Bone marrow (tissue), 2 donors: ENCODE results near the gene LAIR2.
"Not testable (repeated sequence)": the region's sequence is repeated elsewhere in the genome, so short reads cannot be mapped to it uniquely, and the experiment has no call there.

Source experiments
- DNase-seq, 2 donors: peaks; one replicate each; lab custom pipeline; 2025; lab: John Stamatoyannopoulos, UW

The LAIR2 gene

DNA sequence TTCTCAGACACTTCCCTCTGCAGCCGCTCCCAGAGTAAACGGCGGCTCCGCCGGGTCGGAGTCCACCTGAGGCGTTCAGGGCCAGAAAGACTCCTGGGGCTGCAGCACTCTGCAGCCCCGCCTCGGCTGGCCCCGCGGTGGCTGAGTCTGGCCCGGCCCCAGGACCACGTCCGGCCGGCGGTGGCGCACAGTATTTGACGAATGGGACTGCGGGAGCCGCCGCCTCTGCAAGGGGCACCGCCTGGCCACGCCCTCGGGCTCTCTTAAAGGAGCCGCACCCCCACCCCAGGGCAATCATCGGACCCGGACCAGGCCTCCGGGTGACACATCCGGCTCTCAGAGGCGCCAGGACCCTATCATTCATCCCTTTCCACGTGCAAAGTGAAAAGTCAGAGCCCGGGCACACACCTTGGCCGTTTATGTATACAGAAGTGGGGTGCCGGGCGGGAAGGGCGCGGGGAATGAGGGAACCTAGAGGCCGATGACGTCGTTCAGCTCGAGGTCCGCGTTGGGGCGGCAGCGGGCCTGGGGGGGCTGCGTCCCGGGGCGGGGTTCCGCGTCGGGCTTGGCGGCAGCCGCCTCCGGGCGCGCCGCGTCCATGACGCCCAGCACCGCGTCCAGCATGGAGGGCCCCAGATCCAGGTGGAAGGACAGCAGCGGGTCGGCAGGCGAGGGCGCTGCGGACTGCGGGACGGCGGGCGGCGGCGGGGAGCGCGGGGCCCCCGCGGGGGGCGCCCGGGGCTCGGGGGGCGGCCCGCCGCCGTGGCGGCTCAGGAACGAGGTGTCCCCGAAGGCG lies 37.8 kb upstream of the LAIR2 start:
- DNase-seq = peak in 1 of 2 donors; percentile 49

DNA sequence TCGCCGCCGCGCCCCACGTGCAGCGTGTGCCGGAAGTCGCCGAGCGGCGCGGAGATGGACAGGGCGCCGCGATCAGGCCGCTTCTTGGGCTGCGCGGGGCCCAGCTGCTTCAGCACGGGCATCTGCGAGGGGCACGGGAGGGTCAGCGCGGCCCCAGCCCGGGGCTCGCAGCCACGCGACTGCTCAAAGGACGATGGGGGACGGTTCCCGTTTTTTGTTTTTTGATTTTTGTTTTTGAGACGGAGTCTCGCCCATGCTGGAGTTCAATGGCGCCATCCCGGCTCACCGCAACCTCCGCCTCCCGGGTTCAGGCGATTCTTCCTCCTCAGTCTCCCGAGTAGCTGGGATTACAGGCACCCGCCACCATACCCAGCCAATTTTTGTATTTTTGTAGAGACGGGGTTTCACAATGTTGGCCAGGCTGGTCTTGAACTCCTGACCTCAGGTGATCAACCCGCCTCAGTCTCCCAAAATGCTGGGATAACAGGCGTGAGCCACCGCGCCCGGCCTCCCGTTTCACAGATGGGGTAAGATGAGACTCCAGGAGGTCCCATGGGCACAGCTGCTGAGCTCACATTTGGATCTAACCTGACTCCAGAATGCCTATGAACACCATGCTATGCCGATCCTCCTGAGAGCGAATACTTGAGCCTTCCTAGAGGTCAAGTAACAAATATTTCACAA lies 37.1 kb upstream of the LAIR2 start:
- no peak for DNase-seq

DNA sequence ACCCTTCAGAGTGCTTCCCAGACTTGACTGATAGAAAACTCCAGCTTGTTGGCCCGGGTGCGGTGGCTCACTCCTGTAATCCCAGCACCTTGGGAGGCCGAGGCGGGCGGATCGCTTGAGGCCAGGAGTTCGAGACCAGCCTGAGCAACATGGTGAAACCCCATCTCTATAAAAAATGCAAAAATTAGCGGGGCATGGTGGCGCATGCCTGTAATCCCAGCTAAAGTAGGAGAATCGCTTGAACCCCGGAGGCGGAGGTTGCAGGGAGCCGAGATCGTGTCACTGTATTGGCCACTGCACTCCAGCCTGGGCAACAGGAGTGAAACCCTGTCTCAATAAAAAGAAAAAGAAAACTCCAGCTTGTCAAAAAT lies 36.5 kb upstream of the LAIR2 start:
- not testable (repeated sequence) for DNase-seq

GRCh38 chr19:54469496-54469934 lies 33.1 kb upstream of the LAIR2 start:
- no peak for DNase-seq

DNA sequence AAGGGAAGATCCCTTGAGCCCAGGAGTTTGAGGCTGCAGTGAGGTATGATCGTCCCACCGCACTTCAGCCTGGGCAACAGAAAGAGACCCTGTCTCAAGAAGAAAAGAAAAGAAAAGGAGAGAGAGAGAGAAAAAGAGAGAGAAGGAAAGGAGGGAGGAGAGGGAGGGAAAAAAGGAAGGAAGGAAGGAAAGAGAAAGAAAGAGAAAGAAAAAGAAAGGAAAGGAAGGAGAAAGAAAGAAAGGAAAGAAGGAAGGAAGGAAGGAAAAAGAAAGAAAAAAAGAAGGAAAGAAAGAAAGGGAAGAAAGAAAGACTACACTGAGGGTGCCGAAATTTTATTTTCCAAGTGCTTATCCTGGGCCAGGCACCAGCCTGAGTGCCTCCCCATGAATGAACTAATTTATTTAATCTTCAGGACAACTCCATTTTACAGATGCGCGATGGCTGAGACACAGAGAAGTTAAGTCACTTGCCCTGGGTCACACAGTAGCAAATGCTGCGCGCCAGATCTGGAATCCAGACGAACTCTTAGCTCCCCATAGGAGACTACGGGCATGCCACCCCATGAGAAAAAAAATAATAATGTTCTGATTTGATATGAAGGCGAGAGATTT lies 32.2 kb upstream of the LAIR2 start:
- DNase-seq = no peak

- DNase-seq = no peak
These were observed 31.4 kb upstream of the LAIR2 start for GRCh38 chr19:54470991-54471782.

GRCh38 chr19:54473071-54473891 lies 29.4 kb upstream of the LAIR2 start, which contains the start of gene CDC42EP5:
CDC42EP5 (minus strand) TSS chr19:54473296; CDS start chr19:54465547, 7,749 bp downstream.
- peak; percentile 15 to 29 for DNase-seq

DNA sequence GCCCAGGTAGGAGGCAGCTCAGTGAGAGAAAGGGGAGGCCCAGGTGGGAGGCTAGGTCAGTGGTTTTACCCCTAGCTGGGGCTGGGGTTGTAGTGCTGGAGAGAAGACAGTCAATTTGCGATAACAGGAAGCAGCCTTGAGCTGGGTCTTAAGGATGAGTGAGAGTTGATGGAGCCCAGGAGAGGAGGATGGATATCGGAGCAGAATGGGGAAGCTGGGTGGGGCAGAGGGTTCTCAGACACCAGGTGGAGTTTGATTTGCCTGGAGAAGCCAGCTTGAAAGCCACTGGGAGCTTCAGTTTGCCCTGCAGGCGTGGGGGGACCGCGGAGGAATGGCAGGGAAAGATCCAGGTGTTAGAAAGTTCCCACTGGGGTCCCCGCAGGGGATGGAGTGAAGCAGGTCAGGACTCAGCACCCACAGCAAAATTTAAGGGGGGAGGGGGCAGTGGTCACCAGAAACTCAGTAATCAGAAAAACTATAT lies 28.7 kb upstream of the LAIR2 start:
- DNase-seq = no peak

DNA sequence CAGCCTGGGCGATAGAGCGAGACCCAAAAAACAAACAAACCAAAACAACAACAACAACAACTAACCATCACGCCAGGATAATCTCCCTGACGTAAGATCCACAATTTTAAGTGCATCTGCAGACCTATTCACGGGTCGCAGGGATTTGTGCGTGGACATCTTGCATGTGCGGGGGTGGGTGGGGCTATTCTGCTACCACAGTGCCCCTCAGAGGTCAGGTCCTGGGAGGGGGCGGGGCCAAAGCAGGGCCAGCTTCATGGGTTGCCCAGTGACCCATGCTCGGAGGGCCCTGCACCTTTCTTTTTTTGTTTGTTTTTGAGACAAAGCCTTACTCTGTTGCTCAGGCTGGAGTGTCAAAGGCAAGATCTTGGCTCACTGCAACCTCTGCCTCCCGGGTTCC lies 26.9 kb upstream of the LAIR2 start:
- DNase-seq = no peak

DNA sequence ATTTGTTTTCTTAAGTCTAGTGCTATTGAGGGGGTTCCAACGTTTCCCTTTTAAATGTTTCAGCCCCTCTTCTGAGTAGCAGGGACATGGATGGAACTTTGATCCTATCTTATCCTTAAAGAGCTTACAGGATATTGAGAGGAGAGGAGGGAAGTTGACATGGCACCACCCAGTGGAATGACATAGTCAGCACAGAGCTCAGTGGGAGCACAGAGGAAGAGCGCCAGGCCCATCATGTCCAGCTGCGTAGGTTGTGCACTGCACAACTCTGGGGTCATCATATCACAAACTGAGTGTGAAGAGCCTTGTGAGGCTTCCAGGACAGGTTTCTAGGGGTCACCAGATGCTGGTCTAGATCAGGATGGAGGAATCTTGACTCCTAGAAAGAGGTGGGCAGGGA lies 25.0 kb upstream of the LAIR2 start:
- DNase-seq = no peak

DNA sequence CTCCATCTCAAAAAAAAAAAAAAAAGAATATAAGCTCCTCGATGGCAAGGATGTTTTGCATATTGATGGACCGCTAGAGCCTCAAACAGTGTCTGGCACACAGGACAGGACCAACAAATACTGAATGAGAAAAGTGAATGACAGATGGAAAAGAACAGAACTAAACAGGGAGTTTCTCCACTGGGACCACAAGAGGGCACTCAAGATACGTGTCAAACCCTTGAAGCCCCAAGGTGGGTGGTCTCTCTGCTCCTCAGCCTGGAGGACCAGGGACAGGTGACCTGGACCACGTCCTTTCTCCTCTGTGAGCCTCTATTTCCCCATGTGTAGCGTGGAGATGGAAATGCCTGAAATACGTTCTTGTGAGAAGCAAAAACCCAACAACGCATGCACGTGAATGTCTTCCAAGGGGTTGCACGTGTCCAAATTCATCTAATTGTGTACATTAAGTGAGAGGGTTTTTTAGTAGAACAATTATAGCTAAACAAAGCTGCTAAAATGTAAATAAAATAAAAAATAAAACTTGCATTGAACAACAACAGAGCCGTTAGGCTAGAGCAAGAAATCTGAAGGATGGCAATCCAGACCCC lies 23.9 kb upstream of the LAIR2 start:
- DNase-seq = peak; percentile 22 to 27

DNA sequence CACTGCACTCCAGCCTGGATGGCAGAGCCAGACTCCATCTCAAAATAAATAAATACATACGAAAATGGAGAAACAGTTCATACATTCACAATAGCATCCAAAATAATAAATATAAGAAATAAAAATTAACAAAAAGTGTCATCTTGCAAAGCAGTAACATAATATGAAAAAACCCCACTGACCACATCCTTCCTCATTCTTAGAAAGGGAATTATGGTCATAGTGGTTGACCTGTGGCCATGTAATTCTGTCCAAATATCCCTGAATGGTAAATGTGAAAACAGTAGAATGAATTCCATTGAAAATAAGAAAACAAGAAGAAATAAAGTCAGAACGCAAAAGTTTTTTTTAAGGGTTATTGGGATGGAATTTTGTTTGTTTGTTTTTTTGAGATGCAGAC lies 22.6 kb upstream of the LAIR2 start:
- DNase-seq = no peak

- peak; percentile 26 to 31 for DNase-seq
These were observed 21.2 kb upstream of the LAIR2 start for GRCh38 chr19:54481326-54481930.

DNA sequence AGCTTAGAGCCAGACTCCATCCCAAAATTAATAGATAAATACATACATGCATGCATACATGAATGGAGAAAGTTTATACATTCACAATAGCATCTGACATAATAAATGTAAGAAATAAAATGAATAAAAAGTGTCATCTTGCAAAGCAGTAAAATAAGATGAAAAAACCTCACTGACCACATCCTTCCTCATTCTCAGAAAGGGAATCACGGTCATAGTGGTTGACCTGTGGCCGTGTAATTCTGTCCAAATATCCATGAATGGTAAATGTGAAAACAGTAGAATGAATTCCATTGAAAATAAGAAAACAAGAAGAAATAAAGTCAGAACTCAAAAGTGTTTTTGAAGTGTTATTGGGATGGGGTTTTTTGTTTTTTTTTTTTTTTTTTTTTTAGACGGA lies 19.7 kb upstream of the LAIR2 start:
- no peak for DNase-seq

DNA sequence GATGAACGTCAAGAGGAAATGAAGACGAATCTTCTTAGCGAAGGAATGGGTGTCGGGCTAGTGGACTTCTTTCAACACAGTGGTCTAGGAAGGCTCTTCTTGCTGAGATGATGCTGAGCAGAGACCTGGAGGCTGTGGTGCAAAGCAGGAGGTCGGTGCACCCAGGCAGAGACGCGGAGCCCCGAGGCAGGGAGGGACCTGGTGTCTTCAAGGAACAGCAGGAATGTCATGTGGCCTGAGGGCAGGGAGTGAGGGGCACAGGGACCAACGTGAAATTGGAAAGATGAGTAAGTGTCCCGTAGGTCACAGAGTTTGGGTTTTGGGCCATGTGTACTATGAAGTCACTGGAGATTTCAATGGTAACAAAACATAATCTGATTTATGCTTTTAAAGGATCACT lies 18.2 kb upstream of the LAIR2 start:
- no peak for DNase-seq

DNA sequence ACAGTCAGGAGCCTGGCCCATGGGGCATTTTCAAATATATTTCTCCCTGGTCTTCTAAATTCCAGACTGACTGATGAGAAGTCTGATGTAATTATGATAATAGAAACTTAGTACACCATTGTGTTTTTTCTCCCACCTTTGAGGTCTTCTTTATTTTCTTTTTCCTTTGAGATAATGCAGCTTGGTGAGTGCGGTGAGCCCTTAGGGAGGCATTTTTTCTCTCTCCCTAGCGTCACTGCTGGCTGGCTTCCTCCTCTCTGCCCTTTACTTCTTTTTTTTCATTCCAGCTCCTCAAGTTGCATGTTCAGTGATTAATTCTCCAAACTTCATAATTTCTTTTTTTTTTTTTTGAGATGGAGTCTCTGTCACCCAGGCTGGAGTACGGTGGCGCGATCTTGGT lies 16.8 kb upstream of the LAIR2 start:
- DNase-seq = no peak

GRCh38 chr19:54489341-54489740 lies 13.3 kb upstream of the LAIR2 start:
- no peak for DNase-seq

DNA sequence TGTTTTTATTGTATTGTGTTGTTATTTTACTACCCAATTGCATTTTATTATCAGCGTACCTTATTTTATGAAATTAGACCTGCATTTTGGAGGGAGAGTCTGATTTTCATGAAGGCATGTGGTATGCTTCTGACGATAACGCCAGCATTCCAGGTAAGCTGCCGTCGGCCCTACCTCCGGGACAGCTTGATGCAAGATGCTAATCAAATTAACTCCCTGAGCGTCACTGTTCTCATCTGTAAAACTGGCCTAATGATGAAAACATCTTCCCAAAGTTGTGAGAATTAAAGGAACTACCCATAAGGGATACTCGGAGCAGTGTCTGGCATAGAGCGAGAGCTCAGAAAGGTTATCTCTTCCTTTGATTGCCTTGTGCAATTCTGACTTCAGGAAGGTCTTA lies 12.9 kb upstream of the LAIR2 start:
- no peak for DNase-seq

DNA sequence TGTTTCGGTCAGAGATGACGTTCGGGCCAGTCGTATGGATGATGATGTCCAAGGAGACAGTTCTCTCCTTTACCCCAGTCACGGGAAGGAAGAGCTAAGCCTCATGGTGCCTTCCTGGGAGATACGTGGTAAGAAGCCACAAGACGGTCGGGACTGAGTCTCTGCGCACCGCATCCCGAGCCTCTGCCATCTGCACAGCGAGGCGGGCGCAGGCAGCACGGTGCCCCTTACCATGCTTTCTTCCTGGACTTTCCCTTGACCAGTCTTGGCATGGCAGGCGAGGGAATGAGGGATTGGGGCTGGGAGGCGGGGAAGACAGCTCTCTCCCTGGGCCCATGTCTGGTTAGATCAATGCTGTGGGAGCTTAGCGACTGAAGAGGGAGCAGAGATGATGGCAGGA lies 10.1 kb upstream of the LAIR2 start:
- no peak for DNase-seq

DNA sequence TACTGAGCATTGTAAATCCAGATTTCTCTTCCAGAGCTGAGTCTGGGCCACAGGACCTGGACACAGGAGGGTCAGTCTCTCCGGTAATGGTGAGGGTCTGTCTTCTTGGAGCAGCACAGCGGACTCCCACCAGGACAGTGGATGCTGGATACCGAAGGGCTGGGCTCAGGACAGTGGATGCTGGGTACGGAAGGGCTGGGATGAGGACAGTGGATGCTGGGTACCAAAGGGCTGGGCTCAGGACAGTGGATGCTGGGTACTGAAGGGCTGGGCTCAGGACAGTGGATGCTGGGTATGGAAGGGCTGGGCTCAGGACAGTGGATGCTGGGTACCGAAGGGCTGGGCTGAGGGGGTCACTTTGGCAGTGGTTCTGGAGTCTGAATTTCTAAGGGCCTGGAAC lies 9.6 kb upstream of the LAIR2 start:
- DNase-seq = not testable (repeated sequence)
